HG03378 (cell line): ENCODE measurements around the gene VANGL2.
A peak's percentile ranks its signal among the peaks of the same experiment; 100 is the strongest.

Source experiments
- ATAC-seq: cut with Tn5 transposase; IDR thresholded peaks from one replicate; pipeline ENCODE4 v1.9.1; 2021; ENCODE audit warnings: mild to moderate bottlenecking, moderate library complexity; ENCODE audit not compliant: unreplicated experiment

Gene VANGL2

GRCh38 chr1:160454371-160455152 is 54.2 kb downstream of the VANGL2 start:
- ATAC-seq = no peak

GRCh38 chr1:160455153-160455517 is 54.8 kb downstream of the VANGL2 start:
- ATAC-seq = no peak

GRCh38 chr1:160459056-160459455 is 58.7 kb downstream of the VANGL2 start:
- ATAC-seq = no peak

- ATAC-seq = no peak
Measured at GRCh38 chr1:160459687-160460086, 59.3 kb downstream of the VANGL2 start.

GRCh38 chr1:160460214-160460642 is 59.9 kb downstream of the VANGL2 start:
- ATAC-seq = peak; percentile 34

GRCh38 chr1:160460683-160461287 is 60.4 kb downstream of the VANGL2 start:
- ATAC-seq = no peak

GRCh38 chr1:160465123-160465522 is 64.8 kb downstream of the VANGL2 start:
- no peak for ATAC-seq

- ATAC-seq = no peak
Measured at GRCh38 chr1:160466961-160467360, 66.6 kb downstream of the VANGL2 start.

GRCh38 chr1:160467576-160467975 is 67.2 kb downstream of the VANGL2 start:
- ATAC-seq = no peak

- ATAC-seq = no peak
Measured at GRCh38 chr1:160471253-160471652, 70.9 kb downstream of the VANGL2 start.

- ATAC-seq = no peak
Measured at GRCh38 chr1:160472112-160472511, 71.7 kb downstream of the VANGL2 start.

- peak; percentile 77 for ATAC-seq
Measured at GRCh38 chr1:160474392-160475242, 74.3 kb downstream of the VANGL2 start.
